GM12801 (cell line): ENCODE measurements around the gene DNAI1.

Source experiments
- CTCF ChIP-seq: IDR thresholded peaks from one replicate; pipeline ENCODE4 v1.5.1; 2011; ENCODE audit warnings: control low read depth; ENCODE audit not compliant: insufficient read length; ENCODE audit errors: extremely low read depth

Gene DNAI1

GRCh38 chr9:34554211-34555001, 95.8 kb downstream of the DNAI1 start:
- no peak for TF ChIP-seq CTCF

- TF ChIP-seq CTCF: no peak
These were observed 96.4 kb downstream of the DNAI1 start for GRCh38 chr9:34555002-34555348.

DNA sequence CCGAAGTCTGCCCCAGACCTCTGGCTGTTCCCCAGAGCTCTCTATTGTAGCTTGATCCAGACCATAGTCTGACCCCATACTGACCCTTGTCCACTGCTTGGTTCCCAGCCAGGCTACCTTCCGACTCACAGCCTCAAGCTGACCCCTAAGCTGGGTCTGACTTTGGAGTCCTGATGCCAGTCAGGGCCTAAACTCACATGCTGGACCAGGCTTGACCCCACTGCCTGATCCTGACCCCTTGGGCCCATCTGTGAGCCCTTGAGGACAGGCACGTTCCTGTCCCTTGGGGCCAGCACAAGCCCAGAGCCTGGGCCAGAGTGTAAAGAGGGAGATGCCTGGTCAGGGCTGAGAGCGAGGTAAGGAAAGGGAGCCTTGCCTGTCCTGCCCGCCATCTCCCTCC, 96.9 kb downstream of the DNAI1 start:
- TF ChIP-seq CTCF: no peak

GRCh38 chr9:34555936-34556525, 97.4 kb downstream of the DNAI1 start:
- TF ChIP-seq CTCF: no peak

GRCh38 chr9:34556949-34557348, 98.3 kb downstream of the DNAI1 start:
- no peak for TF ChIP-seq CTCF

- no peak for TF ChIP-seq CTCF
These were observed 99.1 kb downstream of the DNAI1 start for GRCh38 chr9:34557426-34558321.

- TF ChIP-seq CTCF: no peak
These were observed 99.8 kb downstream of the DNAI1 start for GRCh38 chr9:34558364-34558763.
